GM12878 (cell line): Measurements from ENCODE around the gene SUSD2. TPM values are rescaled to one million over a fixed set of nuclear protein-coding genes. Genes with fewer than 3 reads are reported as not detected.

ENCODE experiments used
- EED ChIP-seq: sonication (generic); IDR thresholded peaks from 2 replicates; pipeline ENCODE4 v1.6.1; 2016; ENCODE audit warnings: antibody characterized with exemption, low read depth
- ETV6 ChIP-seq, 2 experiments: fragments of 450-650 bp in 1 of 2; IDR thresholded peaks in 1 of 2; conservative IDR thresholded peaks in 1 of 2; 2 replicates each; pipeline ENCODE4 v1.6.1; 2014; ENCODE audit warnings: antibody characterized with exemption in 1 of 2, borderline replicate concordance in 1 of 2, low read depth in 1 of 2, mild to moderate bottlenecking in 1 of 2, moderate library complexity in 1 of 2
- IRF5 ChIP-seq: fragments of 450-650 bp; IDR thresholded peaks from 2 replicates; pipeline ENCODE4 v1.6.1; 2017; ENCODE audit warnings: borderline replicate concordance
- LARP7 ChIP-seq: fragments of 450-650 bp; IDR thresholded peaks from 2 replicates; pipeline ENCODE4 v1.6.1; 2017; ENCODE audit warnings: mild to moderate bottlenecking
- SMC3 ChIP-seq: IDR thresholded peaks from 2 replicates; pipeline ENCODE4 v1.6.1; 2011; ENCODE audit warnings: low read length, improper control_type of control experiment, borderline replicate concordance
- SREBF2 ChIP-seq: IDR thresholded peaks from 2 replicates; pipeline ENCODE4 v1.6.1; 2012; ENCODE audit warnings: mild to moderate bottlenecking, low read length
- TCF3 ChIP-seq: IDR thresholded peaks from 2 replicates; pipeline ENCODE4 v1.6.1; 2012; ENCODE audit warnings: low read depth, mild to moderate bottlenecking, low read length, borderline replicate concordance; ENCODE audit not compliant: insufficient read depth
- ZBTB11 ChIP-seq: fragments of 450-650 bp; formaldehyde crosslinking; IDR thresholded peaks from 2 replicates; pipeline ENCODE4 v1.5.0; 2022; ENCODE audit warnings: mild to moderate bottlenecking, missing genetic modification characterization
- ZSCAN29 ChIP-seq: fragments of 450-650 bp; IDR thresholded peaks from 2 replicates; pipeline ENCODE4 v1.6.1; 2017; ENCODE audit warnings: mild to moderate bottlenecking, moderate library complexity
- polyA plus RNA-seq, 11 experiments: library from polyadenylated mRNA; depleted of rRNA in 4 of 11; unstranded in 6 of 11; stranded (reverse) in 5 of 11; fragments of >200 nt; fragmentation: Nextera tagmentation in 4 of 11; fragmentation: Illumina TruSeq in 1 of 11; extraction: Ambion mirVana in 4 of 11; extraction: Trizol in 1 of 11; gene quantifications; 1 replicate in 1 of 11; 2 replicates in 10 of 11; pipeline versions ENCODE4 v1.2.1 to v1.2.3, GENCODE V29; 2011 to 2016; ENCODE audit warnings: inconsistent platforms in 2 of 11, missing spikeins in 2 of 11, low read depth in 1 of 11
- total RNA-seq, 4 experiments: library from RNA; depleted of rRNA in 3 of 4; stranded (reverse); fragments of >200 nt in 3 of 4; fragmentation: Illumina TruSeq in 1 of 4; extraction: Trizol in 1 of 4; gene quantifications; 2 replicates each; pipeline versions ENCODE4 v1.2.1 to v1.2.3, GENCODE V29; 2013 to 2021

Gene SUSD2
- total and polyA plus RNA-seq, 10 of the 15 experiments (the other 5 are each of a cell fraction or from before 2014, with no cell fraction given) = 0.04 to 0.31 (median 0.11) TPM; not detected in 5

GRCh38 chr22:24176040-24176439 is 5.2 kb upstream of the SUSD2 start (continued):
- TF ChIP-seq IRF5 (no peak), ZBTB11 (no peak), SREBF2 (no peak), EED (no peak), TCF3 (no peak), LARP7 (no peak), ETV6 (conservative IDR thresholded peaks at IDR 0.05 in 1 of 2, IDR thresholded peaks at IDR 0.05 in 1 of 2; ENCODE audit: borderline replicate concordance in 1 of 2, low read depth in 1 of 2) (no peak), ZSCAN29 (no peak), SMC3 (no peak)
